ENCODE measurements around the gene SCO2.

DNA sequence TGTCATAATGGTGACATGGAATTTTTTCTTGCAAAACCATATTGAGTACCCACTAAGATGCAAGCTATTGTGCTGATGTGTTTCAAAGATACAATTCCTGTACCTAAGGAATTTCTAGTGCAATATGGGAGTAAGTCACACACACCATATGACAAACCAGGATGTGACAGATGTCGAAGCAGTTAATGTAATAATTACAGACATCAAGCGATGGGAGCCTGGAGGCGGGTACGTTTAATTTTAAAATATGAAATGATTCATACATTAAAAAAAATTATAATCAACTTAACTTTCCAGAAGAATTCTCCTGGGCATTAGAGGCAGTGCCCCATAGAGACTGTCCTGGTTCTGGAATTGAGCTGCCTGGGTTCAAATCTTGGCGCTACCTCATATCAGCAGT is 31.3 kb upstream of the SCO2 start:
- TF ChIP-seq, protein P1, sequence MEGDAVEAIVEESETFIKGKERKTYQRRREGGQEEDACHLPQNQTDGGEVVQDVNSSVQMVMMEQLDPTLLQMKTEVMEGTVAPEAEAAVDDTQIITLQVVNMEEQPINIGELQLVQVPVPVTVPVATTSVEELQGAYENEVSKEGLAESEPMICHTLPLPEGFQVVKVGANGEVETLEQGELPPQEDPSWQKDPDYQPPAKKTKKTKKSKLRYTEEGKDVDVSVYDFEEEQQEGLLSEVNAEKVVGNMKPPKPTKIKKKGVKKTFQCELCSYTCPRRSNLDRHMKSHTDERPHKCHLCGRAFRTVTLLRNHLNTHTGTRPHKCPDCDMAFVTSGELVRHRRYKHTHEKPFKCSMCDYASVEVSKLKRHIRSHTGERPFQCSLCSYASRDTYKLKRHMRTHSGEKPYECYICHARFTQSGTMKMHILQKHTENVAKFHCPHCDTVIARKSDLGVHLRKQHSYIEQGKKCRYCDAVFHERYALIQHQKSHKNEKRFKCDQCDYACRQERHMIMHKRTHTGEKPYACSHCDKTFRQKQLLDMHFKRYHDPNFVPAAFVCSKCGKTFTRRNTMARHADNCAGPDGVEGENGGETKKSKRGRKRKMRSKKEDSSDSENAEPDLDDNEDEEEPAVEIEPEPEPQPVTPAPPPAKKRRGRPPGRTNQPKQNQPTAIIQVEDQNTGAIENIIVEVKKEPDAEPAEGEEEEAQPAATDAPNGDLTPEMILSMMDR (IDR thresholded peaks at IDR 0.05) = no peak
- no peak for TF ChIP-seq POLR2A (IDR thresholded peaks at IDR 0.05)

All from Peyer's patch (tissue), 4 donors.